GM21360 (cell line): ENCODE measurements around the gene STRIP1.
"Not testable (repeated sequence)": the region's sequence is repeated elsewhere in the genome, so short reads cannot be mapped to it uniquely, and the experiment has no call there.

Source experiments
- ATAC-seq: cut with Tn5 transposase; IDR thresholded peaks from one replicate; pipeline ENCODE4 v1.9.1; 2021; ENCODE audit warnings: mild to moderate bottlenecking, moderate library complexity; ENCODE audit not compliant: unreplicated experiment

The STRIP1 gene

GRCh38 chr1:110068646-110069403 is 34.4 kb downstream of the STRIP1 start:
- ATAC-seq, result no peak

DNA sequence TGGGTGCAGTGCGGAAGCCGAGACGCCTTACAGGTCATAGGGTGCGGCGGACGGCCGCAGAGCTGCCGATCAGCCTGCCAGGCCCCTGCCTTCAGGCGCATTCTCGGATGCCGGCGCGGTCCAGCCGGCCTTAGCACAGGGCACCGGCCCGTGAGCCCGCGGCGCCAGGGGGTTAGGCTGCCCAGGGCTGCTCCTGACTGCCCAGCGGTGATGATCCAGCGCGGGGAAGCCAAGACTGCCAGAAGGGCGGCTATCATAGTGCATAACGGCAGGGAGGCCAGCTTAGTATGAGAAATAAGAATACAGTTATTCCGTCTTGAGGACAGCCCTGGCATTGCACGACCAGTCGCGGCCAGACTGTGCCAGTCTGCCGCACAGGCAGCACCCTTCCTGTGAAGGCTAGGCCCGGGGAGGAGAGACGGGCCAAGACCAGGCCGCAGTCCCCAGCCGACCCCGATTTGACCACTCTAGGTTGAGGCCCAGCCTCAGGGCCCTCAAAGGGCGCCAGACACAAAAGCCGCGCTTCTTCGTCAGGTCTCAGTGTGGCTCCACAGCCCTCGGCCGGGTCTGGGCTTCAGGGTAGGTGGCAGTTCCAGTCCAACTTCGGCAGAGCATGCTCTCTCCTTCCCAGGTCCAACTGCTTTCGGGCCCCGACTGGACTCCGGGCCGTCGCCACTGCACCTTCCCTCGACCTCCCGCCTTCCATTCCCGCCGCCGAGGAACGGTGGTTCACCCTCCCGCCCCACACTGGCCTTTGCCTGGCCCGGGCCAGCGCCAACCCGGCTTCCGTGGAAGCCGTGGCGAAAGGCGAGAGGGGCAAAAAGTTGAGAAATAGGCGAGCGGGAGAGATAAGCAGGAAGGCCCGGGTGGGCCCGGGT is 35.2 kb downstream of the STRIP1 start:
- no peak for ATAC-seq

DNA sequence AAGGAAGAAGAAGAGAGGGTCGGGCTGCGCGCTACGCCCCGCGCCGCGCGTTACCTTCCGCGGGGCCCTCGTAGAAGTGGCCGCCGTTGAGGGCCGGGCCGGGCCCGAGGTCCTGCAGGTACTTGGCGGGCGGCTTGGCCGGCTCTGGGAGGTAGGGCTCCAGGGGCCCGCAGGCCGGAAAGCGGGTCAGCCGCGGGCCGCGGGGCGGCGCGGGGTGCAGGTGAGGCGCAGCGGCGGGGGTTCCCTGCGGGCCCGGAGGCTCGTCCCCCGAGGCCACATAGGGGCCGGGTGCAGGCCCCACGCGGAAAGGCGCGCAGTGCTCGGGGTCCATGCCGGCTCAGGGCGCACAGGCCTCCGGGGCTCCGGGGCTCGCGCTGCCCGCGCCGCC is 35.9 kb downstream of the STRIP1 start:
- ATAC-seq, result no peak

DNA sequence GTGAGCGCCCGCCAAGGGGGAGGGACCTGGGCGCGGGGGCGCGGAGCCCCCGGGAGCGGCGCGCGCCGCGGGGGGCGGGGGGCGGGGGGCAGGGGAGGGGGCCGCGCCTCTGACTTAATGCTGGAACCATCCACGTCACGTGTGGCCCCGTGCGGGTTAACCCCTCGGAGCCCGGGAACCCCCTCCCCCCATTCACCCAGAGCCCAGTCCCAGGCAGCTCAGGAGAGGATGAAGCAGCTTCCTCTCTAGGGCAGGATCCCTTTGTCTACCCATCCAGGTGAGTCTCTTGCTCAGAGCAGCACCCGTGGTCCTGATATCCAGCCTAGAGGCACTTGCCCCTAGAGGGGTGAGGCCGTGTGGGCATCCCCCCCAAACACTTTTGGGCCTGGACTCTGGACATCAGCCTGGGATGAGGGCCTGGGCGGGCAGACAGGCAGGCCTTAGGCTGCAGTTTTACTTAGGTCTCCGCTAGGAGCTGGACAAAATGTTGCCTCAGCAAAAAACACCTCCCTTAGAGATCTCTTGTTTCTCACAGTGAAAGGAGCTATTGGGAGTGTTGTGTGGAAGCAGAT is 36.3 kb downstream of the STRIP1 start, which contains the start of gene ALX3:
Gene ALX3, minus strand, starts transcription at position 2 of the 572 bp plus-strand sequence. CDS start 60 bp downstream, outside the sequence.
- ATAC-seq, result no peak

DNA sequence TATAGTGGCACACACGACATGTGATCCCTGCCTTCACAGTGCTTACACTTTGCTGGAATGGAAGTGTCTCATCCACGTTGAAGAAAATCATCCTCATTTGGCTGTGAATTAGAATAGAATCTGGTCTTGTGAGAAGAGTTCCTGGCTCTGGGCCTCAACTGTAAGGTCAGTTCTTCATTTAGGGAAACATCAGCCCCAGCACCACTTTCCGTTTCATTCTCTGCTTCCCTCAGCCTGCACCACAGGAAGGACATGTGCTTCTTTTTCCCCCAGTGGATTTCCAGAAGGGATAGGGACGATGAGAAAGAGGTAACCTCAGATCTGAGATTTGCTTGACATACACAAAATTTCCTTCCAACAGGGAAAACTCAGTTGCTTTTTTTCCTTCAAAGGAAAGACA is 39.7 kb downstream of the STRIP1 start:
- ATAC-seq, result no peak

DNA sequence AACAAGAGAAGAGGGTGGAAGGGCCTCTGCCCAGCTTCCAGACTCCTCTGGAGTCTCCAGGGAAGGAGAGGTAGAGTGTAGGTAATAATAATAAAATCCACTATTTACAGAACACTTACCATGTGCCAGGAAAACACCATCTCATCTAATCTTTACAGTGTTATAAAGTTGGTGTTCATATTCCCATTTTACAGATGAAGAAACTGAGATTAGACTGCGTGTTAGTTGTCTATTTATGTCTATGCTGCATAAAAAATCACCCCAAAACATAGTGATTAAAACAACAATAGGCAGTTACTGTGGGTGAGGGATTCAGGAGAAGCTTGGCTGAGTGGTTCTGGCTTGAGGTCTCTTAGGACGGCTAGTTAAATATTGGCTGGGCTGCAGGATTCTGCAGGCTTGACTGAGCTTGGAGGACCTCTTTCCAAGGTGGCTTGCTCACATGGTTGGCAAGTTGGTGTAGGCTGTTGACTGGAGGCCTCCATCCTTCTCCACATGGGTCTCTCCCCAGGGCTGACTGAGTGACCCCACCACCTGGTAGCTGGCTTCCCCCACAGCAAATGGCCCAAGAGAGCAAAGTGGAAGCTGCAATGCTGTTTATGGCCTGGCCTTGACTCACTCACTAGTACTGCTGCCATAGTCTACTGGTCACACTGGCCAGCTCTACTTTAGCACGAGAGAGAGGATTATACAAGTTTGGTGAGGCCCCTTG is 42.5 kb downstream of the STRIP1 start:
- no peak for ATAC-seq

DNA sequence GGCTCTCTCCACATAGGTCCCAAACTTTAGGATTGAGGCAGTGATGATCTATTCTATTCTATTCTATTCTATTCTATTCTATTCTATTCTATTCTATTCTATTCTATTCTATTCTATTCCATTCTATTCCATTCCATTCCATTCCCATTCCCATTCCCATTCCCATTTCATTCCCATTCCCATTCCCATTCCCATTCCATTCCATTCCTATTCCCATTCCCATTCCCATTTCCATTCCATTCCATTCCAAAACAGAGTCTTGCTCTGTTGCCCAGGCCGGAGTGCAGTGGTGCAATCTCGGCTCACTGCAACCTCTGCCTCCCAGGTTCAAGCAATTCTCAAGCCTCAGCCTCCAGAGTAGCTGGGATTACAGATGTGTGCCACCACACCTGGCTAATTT is 45.6 kb downstream of the STRIP1 start:
- not testable (repeated sequence) for ATAC-seq

- ATAC-seq, result no peak
Observed at GRCh38 chr1:110081061-110081460, 46.6 kb downstream of the STRIP1 start.

GRCh38 chr1:110082477-110082876 is 48.1 kb downstream of the STRIP1 start:
- ATAC-seq, result no peak

DNA sequence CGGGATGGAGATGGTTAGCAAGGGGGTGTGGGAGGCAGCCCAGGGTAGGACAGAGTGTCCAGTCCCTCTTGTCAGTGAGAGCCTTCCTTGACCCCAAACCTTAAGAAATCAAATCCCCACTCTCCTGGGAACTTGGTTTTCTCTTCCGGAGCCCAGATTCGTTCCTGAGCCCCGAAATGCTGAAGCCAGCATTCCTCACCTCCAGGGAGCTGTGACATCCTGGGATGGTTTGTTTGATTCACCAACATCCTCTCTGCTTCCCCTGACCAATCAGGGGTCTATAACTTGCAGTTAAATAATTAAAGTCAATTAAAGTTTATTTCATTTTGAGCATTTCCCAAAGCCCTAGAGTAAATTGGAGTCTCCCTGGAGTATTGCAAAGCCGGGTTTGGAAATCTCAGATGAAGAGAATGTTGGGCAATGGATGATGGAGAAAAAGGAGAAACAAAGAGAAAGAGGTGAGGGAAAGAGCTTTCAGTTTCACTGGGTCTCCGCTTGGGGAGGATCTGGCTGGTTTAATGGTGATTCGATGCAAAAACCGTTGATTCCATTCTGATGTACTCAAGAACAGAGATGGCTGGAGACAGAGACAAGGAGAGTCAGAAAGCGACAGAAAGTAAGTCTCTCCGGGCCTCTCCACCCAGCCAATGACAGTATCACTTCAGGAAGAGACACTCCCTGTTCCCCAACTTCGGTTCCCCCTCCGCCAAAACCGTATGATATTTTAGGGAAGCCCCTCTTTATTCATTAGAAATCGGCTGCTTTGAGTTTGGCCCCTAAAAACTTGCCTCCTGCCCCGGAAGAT is 48.8 kb downstream of the STRIP1 start:
- no peak for ATAC-seq

- no peak for ATAC-seq
Observed at GRCh38 chr1:110083866-110084226, 49.4 kb downstream of the STRIP1 start.

DNA sequence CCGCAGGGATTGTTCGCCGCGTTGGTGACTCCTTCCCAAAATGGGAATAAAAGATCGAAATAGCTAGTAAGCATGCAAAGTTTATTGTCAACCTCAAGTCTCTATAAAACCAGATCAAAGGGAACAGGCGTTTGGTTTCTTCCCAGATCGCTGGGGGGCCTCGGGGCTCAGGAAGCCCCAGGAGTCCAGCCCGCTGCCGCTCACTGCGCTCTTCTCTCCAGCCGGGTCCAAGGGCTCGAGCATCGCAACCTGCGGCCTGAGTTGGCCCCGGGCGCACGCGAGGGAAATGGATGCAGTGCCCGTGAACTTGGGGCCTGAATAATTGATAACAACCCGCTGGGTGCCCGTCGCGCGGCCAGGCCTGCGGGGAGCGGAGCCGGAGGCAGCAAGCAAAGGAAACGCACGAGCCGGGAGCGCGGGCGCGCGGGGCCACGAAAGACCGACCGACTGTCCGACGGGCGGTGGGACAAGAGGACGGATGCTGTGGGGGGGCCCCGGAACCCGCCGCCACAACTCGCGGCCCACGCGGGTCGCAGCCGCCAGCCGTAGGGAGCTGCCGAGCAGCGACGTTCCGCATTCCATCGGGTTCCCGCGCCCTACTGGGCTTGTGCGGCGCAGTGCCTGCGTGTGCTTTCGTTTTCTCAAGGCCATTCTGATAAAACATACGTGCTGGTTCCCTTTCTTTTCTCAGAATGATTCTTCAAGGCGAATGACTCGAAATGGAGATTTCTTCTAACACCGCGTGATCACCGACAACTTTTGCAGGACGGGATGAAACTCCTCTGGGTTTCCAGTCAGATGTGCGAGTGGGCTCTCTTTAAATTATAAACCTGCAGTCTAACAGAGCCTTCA is 50.0 kb downstream of the STRIP1 start:
- no peak for ATAC-seq

DNA sequence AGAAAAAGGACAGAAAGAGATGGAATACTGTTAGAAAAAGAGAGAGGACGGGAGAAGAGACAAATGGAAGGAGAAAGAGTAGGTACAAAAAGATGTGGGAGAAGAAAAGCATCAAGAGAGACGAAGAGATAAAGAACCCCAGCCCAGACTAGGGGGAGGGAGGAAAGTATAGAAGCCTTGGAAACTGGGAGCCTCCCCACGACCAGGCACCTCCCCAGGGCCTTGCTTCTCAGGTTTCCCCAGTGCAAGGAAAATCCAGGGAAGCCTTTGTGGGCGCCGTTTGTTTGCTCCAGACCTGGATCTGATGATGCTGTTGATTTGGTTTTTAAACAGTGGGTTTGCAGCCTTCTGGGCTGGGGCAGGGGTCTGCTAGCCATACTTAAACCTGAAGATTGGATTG is 51.2 kb downstream of the STRIP1 start:
- no peak for ATAC-seq

DNA sequence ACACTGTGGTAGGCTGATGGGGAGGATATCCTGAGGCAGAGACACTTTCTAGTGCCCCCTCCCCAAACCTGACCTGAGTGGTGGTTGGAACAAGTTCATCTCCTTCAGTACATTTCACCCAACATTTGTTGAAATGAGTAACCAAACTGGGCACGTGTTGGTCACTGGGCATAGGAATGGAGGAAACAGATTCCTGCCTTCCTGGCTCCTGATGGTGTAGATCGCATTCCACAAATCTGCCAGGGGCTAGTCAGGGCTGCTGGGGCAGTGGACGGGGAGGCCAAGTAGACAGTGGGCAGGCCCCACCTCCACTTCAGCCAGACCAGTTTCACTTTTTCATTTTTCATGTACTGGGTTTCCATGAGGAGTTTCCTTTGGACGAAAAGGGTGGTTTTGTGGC is 52.5 kb downstream of the STRIP1 start:
- ATAC-seq, result no peak

DNA sequence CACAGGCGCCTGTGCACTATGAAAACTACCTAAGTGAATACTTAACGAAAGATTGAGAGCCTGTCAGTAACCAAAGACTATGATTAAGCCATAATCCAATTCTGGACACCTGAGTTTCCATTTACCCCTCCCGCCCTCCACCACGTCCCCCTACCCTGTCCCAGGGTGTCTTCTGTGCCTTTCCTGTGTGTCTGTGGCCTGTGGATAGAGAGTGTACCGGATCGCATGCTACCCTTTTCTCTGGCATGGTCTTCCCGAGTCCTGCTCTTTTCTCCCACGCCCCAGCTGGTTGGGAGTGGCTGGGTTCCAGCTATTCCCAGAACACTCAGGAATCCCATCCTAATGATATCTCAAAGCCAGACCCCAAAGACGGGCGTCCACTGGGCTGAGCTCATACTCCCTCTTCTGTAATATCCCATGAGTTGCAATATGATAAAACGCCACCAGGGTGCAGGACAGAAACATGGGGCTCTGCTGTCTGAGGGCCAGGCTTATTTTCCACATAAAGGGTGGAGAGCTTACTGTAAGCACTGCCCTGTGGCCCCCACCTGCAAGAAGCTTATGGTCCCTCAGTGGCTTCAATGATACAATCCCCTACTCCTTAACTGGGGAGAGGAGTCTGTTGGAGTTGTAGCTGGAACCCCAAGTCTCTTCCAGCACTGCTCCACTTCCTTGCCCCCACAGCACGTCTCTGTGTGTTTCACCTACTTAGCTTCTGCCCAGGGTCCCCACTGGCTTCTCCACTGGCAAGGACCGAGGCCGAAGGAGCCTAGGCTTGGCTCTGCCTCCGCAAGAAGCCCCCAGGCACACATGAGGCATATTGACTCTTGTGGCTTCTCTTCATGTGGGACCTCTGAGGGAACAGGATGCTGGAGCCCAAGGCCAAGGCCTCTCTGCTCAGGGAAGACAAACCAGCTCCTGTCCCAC is 53.7 kb downstream of the STRIP1 start:
- peak; percentile 41 for ATAC-seq

DNA sequence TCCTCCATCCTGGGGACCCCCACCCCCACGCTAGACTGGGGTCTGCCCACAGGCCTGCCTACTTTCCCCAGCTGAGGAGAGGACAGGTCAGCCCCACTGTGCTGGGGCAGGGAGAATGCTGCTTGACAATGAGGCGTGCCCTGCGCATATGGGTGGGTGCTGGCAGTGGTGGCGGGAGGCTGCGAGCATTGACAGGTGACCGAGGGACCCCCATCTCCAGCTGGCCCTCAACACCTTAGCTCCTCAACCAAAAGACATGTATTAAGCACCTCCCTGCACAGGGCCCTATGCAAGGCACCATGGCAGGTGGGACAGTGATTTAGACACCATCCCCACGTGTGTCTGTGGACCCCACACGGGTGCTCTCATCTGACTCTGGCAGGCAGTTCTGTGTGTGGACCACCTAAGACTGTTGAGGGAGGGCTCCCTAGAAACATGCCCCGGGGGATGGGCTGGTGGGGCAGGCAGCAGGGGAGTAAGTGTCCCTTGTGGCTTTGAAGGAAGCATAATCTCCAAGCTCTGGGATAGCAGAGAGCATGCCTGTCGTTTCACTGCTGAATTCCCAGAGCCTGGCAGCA is 54.4 kb downstream of the STRIP1 start:
- ATAC-seq, result no peak

GRCh38 chr1:110089561-110090275 is 55.3 kb downstream of the STRIP1 start:
- no peak for ATAC-seq
